Measurements from ENCODE around the gene BOLA2B. TPM values are rescaled to one million over a fixed set of nuclear protein-coding genes. Genes with fewer than 3 reads are reported as not detected.

Gene BOLA2B
- total RNA-seq, 1 experiment from 2014 or later: 180 TPM

- ATAC-seq: no peak
- DNase-seq (ENCODE audit: low read depth, low spot score): no peak
- Histone ChIP-seq H3K9me2 (ENCODE audit: insufficient read depth) (no peaks in the 10 kb centered on the region), H3K27ac (ENCODE audit: low read depth, low read length) (no peak overlapping the region), H3K9ac (ENCODE audit: low read length) (no peak overlapping the region), H3K4me1 (ENCODE audit: control insufficient read depth in 1 of 2, insufficient read depth in 2 of 2, low read length in 2 of 2) (no peaks in the 10 kb centered on the region), H3K79me2 (ENCODE audit: insufficient read depth, low read length) (no peaks in the 10 kb centered on the region), H3K4me2 (ENCODE audit: low read length) (no peak overlapping the region), H3K9me3 (ENCODE audit: control insufficient read depth in 1 of 2, insufficient read depth in 1 of 2, low read depth in 1 of 2, low read length in 2 of 2) (peaks cover 0 to 4% of the 10 kb centered on the region in 2 experiments; a peak in 2 of 4 replicates), H3K4me3 (replicated peaks in 1 of 2; ENCODE audit: low read depth in 1 of 2, low read length in 2 of 2) (no peak overlapping the region), H3K27me3 (ENCODE audit: insufficient read depth, low read length) (no peaks in the 10 kb centered on the region), H3K36me3 (ENCODE audit: control insufficient read depth in 1 of 2, insufficient read depth in 2 of 2, low read length in 2 of 2) (no peaks in the 10 kb centered on the region), H4K20me1 (ENCODE audit: insufficient read depth) (no peaks in the 10 kb centered on the region), H2AFZ (ENCODE audit: low read depth, low read length, poor library complexity, severe bottlenecking) (no peak overlapping the region)
- no TSS peak for BruUV-seq (replicated peaks)
- ChIA-PET RAD21 (ENCODE audit: low non-redundant PET in 1 of 2, low total read pairs in 2 of 2, uncharacterized antibody in 2 of 2, unreplicated experiment in 2 of 2) (no interaction called here), CTCF (no interaction called here), POLR2A (no interaction called here)
- TF ChIP-seq CEBPB (IDR thresholded peaks at IDR 0.05; ENCODE audit: low read depth) (no peak), ZFX (IDR thresholded peaks at IDR 0.05) (no peak), RAD21 (IDR thresholded peaks at IDR 0.05; ENCODE audit: low read depth) (no peak), CTCF (IDR thresholded peaks at IDR 0.05 in 2 of 3, conservative IDR thresholded peaks at IDR 0.05 in 1 of 3; ENCODE audit: borderline replicate concordance in 1 of 3, insufficient read depth in 1 of 3, low read depth in 2 of 3, low read length in 2 of 3) (no peak), ATF3 (IDR thresholded peaks at IDR 0.05) (no peak), SIN3A (IDR thresholded peaks at IDR 0.05; ENCODE audit: low read depth) (no peak), MAX (IDR thresholded peaks at IDR 0.05) (no peak), JUND (IDR thresholded peaks at IDR 0.05) (no peak), ELF1 (IDR thresholded peaks at IDR 0.05; ENCODE audit: borderline replicate concordance, low read depth) (no peak), FOSL1 (IDR thresholded peaks at IDR 0.05; ENCODE audit: low read depth) (no peak), SP1 (IDR thresholded peaks at IDR 0.05; ENCODE audit: low read depth) (no peak), ZNF274 (IDR thresholded peaks at IDR 0.05; ENCODE audit: low read depth, low read length) (no peak), EGR1 (IDR thresholded peaks at IDR 0.05; ENCODE audit: low read depth) (no peak), REST (IDR thresholded peaks at IDR 0.05; ENCODE audit: low read depth) (no peak), ZBTB33 (IDR thresholded peaks at IDR 0.05; ENCODE audit: extremely low read depth, insufficient replicate concordance, low read length) (no peak), SRF (IDR thresholded peaks at IDR 0.05; ENCODE audit: low read depth) (no peak), EZH2phosphoT487 (IDR thresholded peaks at IDR 0.05; ENCODE audit: borderline replicate concordance) (no peak), YY1 (IDR thresholded peaks at IDR 0.05; ENCODE audit: extremely low read depth, insufficient replicate concordance, low read depth, low read length) (no peak), CBX3 (IDR thresholded peaks at IDR 0.05; ENCODE audit: low read depth) (no peak)
- intact Hi-C loops (cut with micrococcal nuclease): no loop called here
Observed at GRCh38 chr16:30145657-30146056, 47.8 kb downstream of the BOLA2B start.
